OCI-LY1 (cell line): ENCODE measurements around the gene CEP131.

Source experiments
- CTCF ChIP-seq: fragments of 200-600 bp; sonication (generic), shearing (Covaris generic); IDR thresholded peaks from 2 replicates; pipeline ENCODE4 v1.5.1; 2017; ENCODE audit warnings: mild to moderate bottlenecking, antibody characterized with exemption, low read length, moderate library complexity, mixed read lengths
- EZH2 ChIP-seq: fragments of 200-600 bp; sonication (generic), shearing (Covaris generic); IDR thresholded peaks from 2 replicates; pipeline ENCODE4 v1.8.0; 2017; ENCODE audit warnings: borderline replicate concordance, mixed run types, mild to moderate bottlenecking, antibody characterized with exemption, low read length, moderate library complexity, mixed read lengths

DNA sequence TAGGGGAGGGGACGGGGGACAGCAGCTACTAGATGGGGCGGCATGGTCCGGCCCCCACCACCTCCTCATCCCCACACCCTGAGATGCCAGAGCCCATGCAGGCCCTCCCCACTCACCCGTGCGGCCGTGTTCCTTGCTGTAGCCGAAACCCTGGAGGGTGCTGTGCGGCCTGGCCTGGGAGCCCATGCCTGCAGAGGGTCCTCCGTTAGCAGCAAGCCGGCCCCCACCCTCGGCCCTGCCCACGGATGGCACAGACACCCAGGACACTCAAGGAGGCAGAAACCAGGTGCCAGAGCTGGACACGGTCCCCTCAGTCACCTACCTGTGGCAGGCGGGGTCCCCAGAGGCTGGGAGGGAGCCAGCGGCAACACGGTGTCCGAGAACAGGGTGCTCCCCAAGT lies 10.6 kb upstream of the CEP131 start:
- TF ChIP-seq CTCF (no peak), EZH2 (no peak)
